Upper lobe of left lung (tissue), 6 donors: ENCODE measurements around the gene IP6K3. TPM values are rescaled to one million over a fixed set of nuclear protein-coding genes. Genes with fewer than 3 reads are reported as not detected.

Experiments used
- ATAC-seq, 2 donors: fragments of 200-7000 bp; cut with Tn5 transposase; one replicate each; pipeline ENCODE4 v1.9.1; 2022; ENCODE audit warnings: mild to moderate bottlenecking in 2 of 2, moderate library complexity in 2 of 2; ENCODE audit not compliant: low FRiP score in 2 of 2
- DNase-seq, 2 donors: peaks; one replicate each; pipeline ENCODE4 v3.0.0-alpha.2; 2019 to 2020
- H3K27ac ChIP-seq, 4 donors: fragments of 200-600 bp; sonication (generic); one replicate each; pipeline ENCODE4 v1.5.1; 2016 to 2019
- H3K27me3 ChIP-seq, 4 donors: fragments of 200-600 bp; sonication (generic); one replicate each; pipeline ENCODE4 v1.5.1; 2017 to 2019
- H3K36me3 ChIP-seq, 4 donors: fragments of 200-600 bp; sonication (generic); one replicate each; pipeline ENCODE4 v1.5.1; 2016 to 2019
- H3K4me1 ChIP-seq, 4 donors: fragments of 200-600 bp; sonication (generic); one replicate each; pipeline ENCODE4 v1.5.1; 2018 to 2019
- H3K4me3 ChIP-seq, 4 donors: fragments of 200-600 bp; sonication (generic); one replicate each; pipeline ENCODE4 v1.5.1; 2017 to 2019; ENCODE audit warnings: mild to moderate bottlenecking in 2 of 4, moderate library complexity in 1 of 4
- H3K9me3 ChIP-seq, 4 donors: fragments of 200-600 bp; sonication (generic); one replicate each; pipeline ENCODE4 v1.5.1; 2018 to 2019
- CTCF ChIP-seq, 6 experiments: fragments of 450-650 bp in 4 of 6; fragments of 200-600 bp in 2 of 6; sonication (generic) in 2 of 6; IDR thresholded peaks; one replicate each; pipeline ENCODE4 v1.5.1; 2016 to 2019; ENCODE audit warnings: antibody characterized with exemption in 6 of 6
- EP300 ChIP-seq, 4 donors: sonication (generic); formaldehyde crosslinking; IDR thresholded peaks; one replicate each; pipeline ENCODE4 v1.5.1; 2017; ENCODE audit warnings: antibody characterized with exemption in 4 of 4, control low read depth in 2 of 4
- POLR2A ChIP-seq, 4 donors: fragments of 450-650 bp; IDR thresholded peaks; one replicate each; pipeline ENCODE4 v1.5.1; 2016 to 2017; ENCODE audit warnings: antibody characterized with exemption in 4 of 4, mild to moderate bottlenecking in 2 of 4
- POLR2AphosphoS5 ChIP-seq, 2 donors: sonication (generic); formaldehyde crosslinking; IDR thresholded peaks; one replicate each; pipeline ENCODE4 v1.5.1; 2017; ENCODE audit warnings: antibody characterized with exemption in 2 of 2
- WGBS, 2 donors: methylation state at CpG; one replicate each; pipeline ENCODE4 v1.1.5; 2017 to 2018; 5-methylcytosine and 5-hydroxymethylcytosine counted together
- total RNA-seq, 6 donors: library from RNA; depleted of rRNA in 4 of 6; stranded (reverse); fragments of >200 nt in 4 of 6; gene quantifications; one replicate each; pipeline versions ENCODE4 v1.1.0 to v1.2.1, GENCODE V29; 2016 to 2021
- donor health status: DM: no; HTN: no; CAD: no; lungs with moderate emphysema.
- donor health status: DM: no; HTN: yes; CAD: no; lungs with severe emphysema.

The IP6K3 gene
- total RNA-seq, 6 donors from 2014 or later, result 1.9 to 11.5 (median 4.9) TPM

- DNase-seq (no peak), ATAC-seq (no peak)
Measured at GRCh38 chr6:33722103-33722623, 24.5 kb downstream of the IP6K3 start.

GRCh38 chr6:33721508-33721907 lies 25.2 kb downstream of the IP6K3 start:
- Histone ChIP-seq H3K9me3 (no peaks in the 10 kb centered on the region), H3K4me1 (peaks cover 5 to 33% (median 22%) of the 10 kb centered on the region in 4 donors), H3K27me3 (no peaks in the 10 kb centered on the region), H3K36me3 (no peaks in the 10 kb centered on the region), H3K4me3 (no peak overlapping the region), H3K27ac (no peak overlapping the region)
- 62 to 63% methylated on average over 5 of the region's 5 CpGs for WGBS, 2 donors
- no peak for TF ChIP-seq POLR2A (IDR thresholded peaks at IDR 0.05)
- no peak for TF ChIP-seq POLR2AphosphoS5 (IDR thresholded peaks at IDR 0.05)
- TF ChIP-seq CTCF (IDR thresholded peaks at IDR 0.05), result no peak
- no peak for TF ChIP-seq EP300 (IDR thresholded peaks at IDR 0.05)
- ATAC-seq, result no peak
- DNase-seq, result no peak

More at GRCh38 chr6:33722103-33722623, 24.5 kb downstream of the IP6K3 start:
- Histone ChIP-seq H3K9me3 (no peaks in the 10 kb centered on the region), H3K27ac (no peak overlapping the region), H3K36me3 (no peaks in the 10 kb centered on the region), H3K27me3 (no peaks in the 10 kb centered on the region), H3K4me1 (peaks cover 3 to 27% (median 19%) of the 10 kb centered on the region in 4 donors), H3K4me3 (no peak overlapping the region)
- 74 to 77% methylated on average over 4 to 5 of the region's 5 CpGs for WGBS, 2 donors
- TF ChIP-seq CTCF (IDR thresholded peaks at IDR 0.05) (no peak), POLR2A (IDR thresholded peaks at IDR 0.05) (no peak), POLR2AphosphoS5 (IDR thresholded peaks at IDR 0.05) (no peak)

GRCh38 chr6:33720998-33721397 lies 25.7 kb downstream of the IP6K3 start:
- 58 to 76% methylated on average over 1 of the region's 1 CpG for WGBS, 2 donors
- DNase-seq, result no peak
- Histone ChIP-seq H3K4me1 (peaks cover 8 to 35% (median 22%) of the 10 kb centered on the region in 4 donors), H3K36me3 (no peaks in the 10 kb centered on the region), H3K4me3 (no peak overlapping the region), H3K27me3 (no peaks in the 10 kb centered on the region), H3K27ac (no peak overlapping the region), H3K9me3 (no peaks in the 10 kb centered on the region)
- ATAC-seq, result no peak
- TF ChIP-seq CTCF (IDR thresholded peaks at IDR 0.05) (no peak), EP300 (IDR thresholded peaks at IDR 0.05) (no peak), POLR2A (IDR thresholded peaks at IDR 0.05) (no peak), POLR2AphosphoS5 (IDR thresholded peaks at IDR 0.05) (no peak)

GRCh38 chr6:33719326-33719987 lies 27.2 kb downstream of the IP6K3 start:
- ATAC-seq (peak in 1 of 2 donors; percentile 56), DNase-seq (no peak)
- Histone ChIP-seq H3K9me3 (no peaks in the 10 kb centered on the region), H3K4me1 (peaks cover 8 to 35% (median 22%) of the 10 kb centered on the region in 4 donors), H3K27ac (peak overlapping the region in 3 of 4 donors; percentile 1 to 52 (median 49)), H3K36me3 (no peaks in the 10 kb centered on the region), H3K4me3 (no peak overlapping the region), H3K27me3 (no peaks in the 10 kb centered on the region)
- WGBS, 2 donors, result 43 to 58% methylated on average over 11 of the region's 11 CpGs
- TF ChIP-seq CTCF (IDR thresholded peaks at IDR 0.05) (no peak), POLR2A (IDR thresholded peaks at IDR 0.05) (no peak), EP300 (IDR thresholded peaks at IDR 0.05) (no peak), POLR2AphosphoS5 (IDR thresholded peaks at IDR 0.05) (no peak)
